GM21367 (cell line): ENCODE data around the gene AKAP8.
"Not testable (repeated sequence)": the region's sequence is repeated elsewhere in the genome, so short reads cannot be mapped to it uniquely, and the experiment has no call there.

ENCODE experiments used
- ATAC-seq: cut with Tn5 transposase; IDR thresholded peaks from one replicate; pipeline ENCODE4 v1.9.1; 2021; ENCODE audit not compliant: unreplicated experiment

The AKAP8 gene

GRCh38 chr19:15335992-15336391 lies 43.6 kb downstream of the AKAP8 start:
- not testable (repeated sequence) for ATAC-seq

DNA sequence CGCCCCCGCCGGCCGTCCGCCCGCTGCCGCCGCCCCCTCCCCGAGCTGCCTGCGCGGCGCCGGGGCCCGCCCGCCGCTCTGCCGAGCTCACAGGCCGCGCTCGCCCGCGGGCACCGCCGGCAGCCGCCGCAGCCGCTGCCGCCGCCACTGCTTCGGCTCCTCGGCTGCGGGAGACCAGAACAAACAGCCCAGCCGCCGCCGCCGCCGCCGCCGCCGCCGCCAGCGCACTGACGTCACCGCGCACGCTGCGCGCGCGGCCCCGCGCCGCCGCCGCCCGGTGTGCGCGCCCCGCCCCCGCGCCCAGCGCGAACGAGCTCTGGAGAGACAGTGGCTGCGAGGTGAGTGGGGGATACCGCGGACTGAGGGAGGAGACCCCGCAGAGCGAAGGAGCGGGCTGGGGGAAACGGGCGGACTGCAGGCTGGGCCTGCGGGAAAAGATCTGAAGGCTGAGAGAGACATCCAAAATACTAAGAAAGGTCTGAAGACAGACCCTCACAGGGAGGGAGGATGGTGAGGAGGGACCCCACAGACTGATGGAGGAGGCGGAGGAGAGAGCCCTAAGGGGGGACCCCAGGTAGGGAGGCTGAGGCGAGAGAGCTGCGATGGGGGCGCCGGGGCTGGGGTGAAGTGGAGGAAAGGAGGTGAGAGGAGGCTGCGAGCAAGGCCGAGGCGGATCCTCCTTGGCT lies 47.1 kb downstream of the AKAP8 start, which contains the start of gene BRD4:
Gene BRD4, minus strand, starts transcription at position 229 of the 686 bp plus-strand sequence. CDS start 59,440 bp downstream, outside the sequence.
- peak; percentile 44 for ATAC-seq

DNA sequence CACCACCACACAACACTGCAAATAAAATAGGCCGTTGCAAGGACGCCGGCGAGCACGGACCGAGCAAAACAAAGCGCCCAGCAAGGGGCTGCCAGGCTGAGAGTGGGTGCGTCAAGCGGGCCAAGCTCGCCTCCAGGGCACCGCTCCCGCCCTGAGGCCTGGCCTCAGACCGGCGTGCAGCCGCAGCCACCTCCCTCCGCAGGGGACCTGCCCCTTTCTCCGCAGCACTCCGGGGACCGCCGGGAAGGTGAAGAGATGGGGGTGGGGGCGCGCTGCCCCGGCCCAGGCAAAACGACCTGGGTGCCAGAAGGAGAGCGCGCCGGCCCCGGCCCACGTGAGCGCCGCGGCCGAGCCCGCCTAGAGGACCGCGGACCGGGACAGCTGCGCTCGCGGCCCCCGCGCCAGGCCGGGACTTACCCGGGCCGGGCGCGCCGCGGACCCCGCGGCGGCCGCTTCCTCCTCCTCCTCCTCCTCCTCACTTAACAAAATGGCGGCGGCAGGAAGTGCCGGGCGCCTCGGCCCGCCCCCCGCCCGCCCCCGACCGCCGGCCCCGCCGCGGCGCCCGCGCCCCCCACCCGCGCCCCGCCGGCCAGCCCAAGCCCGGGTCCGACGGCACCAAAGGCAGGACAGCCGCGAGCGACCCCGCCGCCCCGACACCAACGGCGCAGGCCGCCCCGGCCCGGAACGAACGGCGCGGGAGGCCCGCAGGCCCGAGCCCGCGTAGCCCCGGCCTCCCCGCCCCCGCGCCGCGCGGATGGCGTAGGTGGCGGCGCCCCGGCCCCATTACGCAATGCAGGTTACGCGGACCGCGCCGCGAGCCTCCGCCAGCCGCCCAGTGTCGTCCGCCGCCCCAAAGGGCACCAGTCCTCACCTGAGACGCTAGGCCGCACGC lies 47.9 kb downstream of the AKAP8 start:
- ATAC-seq = peak; percentile 18

DNA sequence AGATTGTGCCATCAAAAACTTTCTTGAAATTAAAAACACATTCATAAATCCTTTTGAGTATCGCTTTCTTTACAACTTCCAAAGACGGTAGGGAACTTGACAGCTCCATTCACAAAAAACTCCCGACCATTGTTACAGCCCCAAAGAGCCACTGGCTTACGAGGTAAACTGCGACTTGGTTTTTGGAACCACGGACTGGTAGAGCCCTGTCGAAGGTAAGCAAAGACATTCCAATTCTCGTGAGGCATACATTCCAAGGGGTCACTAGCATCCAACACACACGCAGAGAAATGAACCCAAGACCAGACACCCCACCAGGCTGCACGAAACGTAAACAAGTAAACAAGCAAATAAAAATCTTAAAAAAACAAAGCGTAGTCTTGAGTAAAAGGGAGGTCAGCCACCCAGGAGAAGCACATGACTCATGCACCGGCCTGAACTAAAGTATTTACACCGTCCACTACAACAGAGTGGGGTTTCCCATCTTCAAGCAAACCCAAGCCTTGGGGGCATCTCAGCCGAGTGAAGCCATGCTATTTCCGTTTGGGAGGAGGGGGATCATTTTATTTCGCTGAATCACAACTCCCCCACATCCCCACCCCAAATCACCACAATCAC lies 48.7 kb downstream of the AKAP8 start:
- no peak for ATAC-seq

DNA sequence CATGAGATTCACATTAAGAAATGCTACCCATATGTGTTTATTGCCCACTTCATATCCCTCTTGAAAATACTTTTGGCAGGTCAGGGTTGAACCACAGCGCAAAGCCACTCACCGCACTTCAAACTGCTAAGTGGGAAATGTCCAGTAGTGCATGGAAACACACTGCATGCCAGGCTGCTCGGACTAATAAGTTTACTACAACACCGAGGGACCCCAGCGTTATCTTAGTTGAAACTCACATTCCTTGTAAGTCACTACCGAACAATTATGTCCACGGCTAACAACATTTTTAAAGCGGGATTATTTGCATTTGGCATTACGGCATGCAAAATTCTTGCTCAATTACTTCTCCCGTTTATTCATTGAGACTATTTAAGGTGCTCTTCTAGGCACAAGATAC lies 51.3 kb downstream of the AKAP8 start:
- ATAC-seq = no peak

GRCh38 chr19:15324791-15325519 lies 54.6 kb downstream of the AKAP8 start:
- no peak for ATAC-seq

GRCh38 chr19:15323496-15324235 lies 55.9 kb downstream of the AKAP8 start:
- no peak for ATAC-seq

- ATAC-seq = no peak
Measured at GRCh38 chr19:15321739-15322138, 57.8 kb downstream of the AKAP8 start.

- no peak for ATAC-seq
Measured at GRCh38 chr19:15320116-15320515, 59.5 kb downstream of the AKAP8 start.

DNA sequence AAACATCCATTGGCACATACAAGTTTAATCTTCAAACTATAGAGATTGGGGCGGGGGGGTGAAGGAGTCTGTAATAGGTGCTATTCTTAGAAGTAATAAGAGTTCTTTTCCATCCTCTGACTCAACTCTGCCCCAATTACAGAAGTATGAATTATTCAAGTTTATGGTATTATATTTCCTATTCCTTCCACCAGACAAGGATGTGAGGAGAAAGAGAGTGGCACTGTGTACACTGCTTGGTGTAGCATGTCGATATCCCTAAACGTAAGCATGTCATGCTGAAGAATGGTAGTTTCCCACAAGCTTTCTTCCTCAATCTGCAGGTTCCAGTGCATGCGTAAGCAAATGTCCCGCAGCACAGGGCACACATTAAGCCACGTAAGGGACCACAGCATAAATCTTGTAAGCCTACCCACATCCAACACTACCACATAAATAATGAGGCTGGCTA lies 61.3 kb downstream of the AKAP8 start:
- ATAC-seq = no peak

- ATAC-seq = no peak
Measured at GRCh38 chr19:15317392-15318071, 62.1 kb downstream of the AKAP8 start.

- ATAC-seq = no peak
Measured at GRCh38 chr19:15316498-15316897, 63.1 kb downstream of the AKAP8 start.

DNA sequence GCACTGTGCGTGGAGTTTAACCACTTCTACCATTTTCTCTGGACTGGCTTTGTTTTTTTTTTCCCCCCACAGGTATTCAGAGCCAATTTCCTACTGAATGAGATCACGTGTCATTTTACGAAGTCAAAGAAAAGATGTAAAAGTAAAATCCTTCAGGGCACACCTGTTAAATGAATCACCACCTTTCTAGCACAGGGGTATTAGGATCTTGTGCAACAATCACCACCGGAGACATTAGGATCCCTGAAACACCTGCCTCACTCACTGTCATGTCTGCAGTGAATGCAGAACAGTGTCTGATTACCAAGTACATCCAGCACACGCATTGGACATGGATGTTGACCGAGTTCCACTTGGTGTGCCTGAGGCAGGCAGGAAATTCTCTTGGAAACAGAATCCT lies 64.5 kb downstream of the AKAP8 start:
- no peak for ATAC-seq

- no peak for ATAC-seq
Measured at GRCh38 chr19:15313649-15314279, 65.8 kb downstream of the AKAP8 start.

DNA sequence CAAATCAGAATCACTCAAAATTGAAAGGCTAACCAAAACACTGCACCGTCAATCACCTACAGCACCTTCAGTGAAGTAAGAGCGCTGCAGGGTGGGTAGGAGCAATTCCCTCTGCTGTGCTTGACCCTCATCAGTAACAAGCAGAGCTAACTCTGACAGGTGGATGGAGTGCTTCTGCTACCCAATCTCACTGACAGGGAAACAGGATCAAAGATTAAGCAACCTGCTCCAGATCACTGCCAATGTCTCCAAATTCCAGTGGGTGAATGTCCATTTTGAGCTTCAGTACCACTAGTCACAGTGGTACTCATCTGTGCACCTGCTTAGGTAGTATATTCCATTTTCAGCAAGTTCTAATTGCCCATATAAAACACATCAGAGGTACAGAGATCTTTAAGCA lies 72.4 kb downstream of the AKAP8 start:
- no peak for ATAC-seq

DNA sequence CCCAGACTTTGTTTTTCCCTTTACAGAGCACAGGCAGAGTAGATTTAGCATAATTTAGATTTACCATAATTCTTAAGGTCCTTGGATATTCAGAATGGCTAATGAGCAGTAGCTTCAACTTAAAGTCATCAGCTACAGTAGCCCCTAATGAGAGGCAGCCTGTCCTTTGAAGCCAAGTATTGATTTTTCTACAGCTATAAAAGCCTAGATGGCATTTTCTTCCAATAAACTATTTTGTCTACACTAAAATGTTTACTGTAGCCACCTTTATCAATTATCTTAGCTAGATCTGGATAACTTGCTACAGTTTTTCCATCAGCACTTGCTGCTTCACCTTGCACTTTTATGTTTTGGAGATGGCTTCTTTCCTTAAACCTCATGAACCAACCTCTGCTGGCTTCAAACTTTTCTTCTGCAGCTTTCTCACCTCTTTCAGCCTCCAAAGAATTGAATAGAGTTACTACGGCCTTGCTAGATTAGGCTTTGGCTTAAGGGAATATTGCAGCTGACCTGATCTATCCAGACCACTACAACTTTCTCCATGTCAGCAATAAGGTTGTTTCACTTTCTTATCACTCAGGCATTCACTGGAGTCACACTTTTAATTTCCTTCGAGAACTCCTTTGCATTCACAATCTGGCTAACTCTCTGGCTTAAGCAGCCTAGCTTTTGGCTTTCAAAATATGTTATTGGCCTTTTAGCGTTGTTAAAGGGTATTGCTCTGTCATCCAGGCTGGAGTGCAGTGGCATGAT lies 73.8 kb downstream of the AKAP8 start:
- ATAC-seq = no peak

DNA sequence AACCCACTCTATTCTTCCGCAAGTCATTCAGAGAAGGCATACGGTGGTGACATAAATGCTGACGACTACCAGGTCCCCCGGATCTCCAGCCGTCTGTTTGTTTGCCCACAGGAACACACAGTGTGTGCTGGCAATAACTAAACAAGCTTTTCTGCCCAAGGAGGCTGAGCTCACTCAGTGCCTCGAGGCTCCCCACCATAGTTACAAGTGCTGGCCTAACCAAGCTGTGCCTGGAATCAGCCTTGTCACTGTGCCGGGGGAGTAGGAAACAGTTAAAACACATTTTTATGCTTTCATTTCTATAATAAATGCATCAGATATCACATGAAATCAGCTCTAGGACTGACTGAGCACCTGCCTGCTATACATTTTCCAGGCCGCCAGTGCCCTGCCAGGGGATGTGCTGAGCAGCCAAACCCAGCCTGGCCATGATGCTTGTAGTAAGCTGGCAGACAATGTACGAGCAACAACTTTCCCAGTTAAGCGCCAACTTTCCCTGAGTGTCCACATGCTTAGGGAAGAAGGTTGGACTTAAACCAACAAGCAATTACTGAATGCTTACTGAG lies 75.4 kb downstream of the AKAP8 start:
- no peak for ATAC-seq
